Suprapubic skin (tissue), 4 donors: ENCODE data around the gene RELN. TPM values are rescaled to one million over a fixed set of nuclear protein-coding genes. Genes with fewer than 3 reads are reported as not detected.

Experiments used
- DNase-seq, 2 donors: peaks; one replicate each; pipeline ENCODE4 v3.0.0-alpha.2; 2019; ENCODE audit warnings: low spot score in 2 of 2
- H3K27ac ChIP-seq: fragments of 200-600 bp; sonication (generic); one replicate; pipeline ENCODE4 v1.5.1; 2019
- H3K27me3 ChIP-seq: fragments of 200-600 bp; sonication (generic); one replicate; pipeline ENCODE4 v1.5.1; 2019
- H3K36me3 ChIP-seq: fragments of 200-600 bp; sonication (generic); one replicate; pipeline ENCODE4 v1.5.1; 2019
- H3K4me1 ChIP-seq: fragments of 200-600 bp; sonication (generic); one replicate; pipeline ENCODE4 v1.5.1; 2019
- H3K4me3 ChIP-seq: fragments of 200-600 bp; sonication (generic); one replicate; pipeline ENCODE4 v1.5.1; 2019; ENCODE audit warnings: mild to moderate bottlenecking
- H3K9me3 ChIP-seq: fragments of 200-600 bp; sonication (generic); one replicate; pipeline ENCODE4 v1.5.1; 2019
- CTCF ChIP-seq, 2 donors: fragments of 200-600 bp in 1 of 2; fragments of 450-650 bp in 1 of 2; sonication (generic) in 1 of 2; IDR thresholded peaks; one replicate each; pipeline ENCODE4 v1.5.1; 2016 to 2019; ENCODE audit warnings: antibody characterized with exemption in 2 of 2, mild to moderate bottlenecking in 1 of 2, moderate library complexity in 1 of 2
- EP300 ChIP-seq: sonication (generic); formaldehyde crosslinking; IDR thresholded peaks from one replicate; pipeline ENCODE4 v1.6.1; 2017; ENCODE audit warnings: antibody characterized with exemption
- POLR2A ChIP-seq, 2 donors: fragments of 450-650 bp; IDR thresholded peaks; one replicate each; pipeline ENCODE4 v1.6.1; 2017; ENCODE audit warnings: antibody characterized with exemption in 2 of 2, mild to moderate bottlenecking in 2 of 2, moderate library complexity in 2 of 2
- POLR2AphosphoS5 ChIP-seq, 3 donors: sonication (generic); formaldehyde crosslinking; IDR thresholded peaks; one replicate each; pipeline ENCODE4 v1.6.1; 2017; ENCODE audit warnings: antibody characterized with exemption in 3 of 3
- WGBS: methylation state at CpG from one replicate; pipeline ENCODE4 v1.1.5; 2018; 5-methylcytosine and 5-hydroxymethylcytosine counted together
- total RNA-seq, 4 donors: library from RNA; depleted of rRNA; stranded (reverse); fragments of >200 nt; gene quantifications; one replicate each; pipeline ENCODE4 v1.1.0, GENCODE V29; 2016

Gene RELN
- total RNA-seq, 4 donors from 2014 or later: 0.72 to 1.8 (median 1.3) TPM

DNA sequence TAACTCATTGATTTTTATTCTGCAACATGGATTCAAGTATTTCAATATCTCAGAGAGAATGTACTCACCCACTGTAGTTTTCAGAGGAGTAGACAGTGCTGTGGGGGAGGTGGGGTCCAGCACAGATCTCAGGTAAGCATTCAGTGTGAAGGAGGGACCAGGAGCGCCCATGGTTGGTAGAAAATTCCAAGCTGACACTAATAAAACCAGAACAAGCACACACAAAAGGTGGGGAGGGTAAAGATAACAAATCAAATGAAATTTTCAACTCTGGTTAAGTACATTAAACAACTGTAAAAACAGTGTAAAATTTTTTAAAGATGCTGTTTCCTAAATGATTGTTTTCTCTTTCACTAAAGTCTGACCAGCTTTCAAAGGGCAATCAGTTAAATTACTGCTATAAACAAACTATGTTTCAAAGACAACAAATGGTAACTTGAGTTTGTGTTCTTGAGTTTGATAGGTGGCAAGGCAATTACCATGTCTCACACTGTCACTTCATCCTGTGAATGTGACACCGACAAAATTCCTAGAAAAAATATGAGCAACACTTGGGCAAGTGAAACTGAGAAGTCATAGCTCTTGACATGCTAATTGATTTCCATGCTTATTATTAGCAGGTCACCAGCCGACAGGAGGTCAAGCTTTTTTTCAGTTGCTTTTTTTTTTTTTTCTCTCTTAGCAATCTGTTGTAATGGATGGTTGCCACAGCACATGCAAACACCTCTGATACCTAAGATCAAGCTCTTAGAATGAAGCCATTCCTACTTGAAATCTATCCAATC lies 337.7 kb downstream of the RELN start:
- H3K36me3 ChIP-seq: no peaks in the 10 kb centered on the region
- 27% methylated on average over 3 of the region's 3 CpGs for WGBS
- H3K4me1 ChIP-seq: no peaks in the 10 kb centered on the region
- no peak overlapping the region for H3K27ac ChIP-seq
- no peak for DNase-seq
- H3K27me3 ChIP-seq: no peaks in the 10 kb centered on the region
- TF ChIP-seq CTCF (IDR thresholded peaks at IDR 0.05) (no peak), POLR2AphosphoS5 (IDR thresholded peaks at IDR 0.05) (no peak), POLR2A (IDR thresholded peaks at IDR 0.05) (no peak), EP300 (no peak)
- peaks cover 20% of the 10 kb centered on the region for H3K9me3 ChIP-seq
- H3K4me3 ChIP-seq: no peak overlapping the region

DNA sequence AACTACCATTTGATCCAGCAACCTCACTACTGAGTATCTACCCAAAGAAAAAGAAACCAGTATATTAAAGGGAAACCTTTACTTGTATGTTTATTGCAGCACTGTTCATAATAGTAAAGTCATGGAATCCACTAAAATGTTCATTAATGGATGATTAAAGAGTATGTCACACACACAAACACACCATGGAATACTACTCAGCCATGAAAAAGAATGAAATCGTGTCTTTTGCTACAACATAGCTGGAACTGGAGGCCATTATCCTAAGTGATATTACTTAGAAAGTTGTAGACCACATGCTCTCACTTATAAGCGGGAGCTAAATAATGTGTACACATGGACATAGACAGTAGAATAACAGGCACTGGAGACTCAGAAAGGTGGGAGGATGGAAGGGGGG lies 340.4 kb downstream of the RELN start:
- WGBS: 100% methylated on average over 2 of the region's 2 CpGs
- peaks cover 20% of the 10 kb centered on the region for H3K9me3 ChIP-seq
- H3K27ac ChIP-seq: no peak overlapping the region
- no peaks in the 10 kb centered on the region for H3K36me3 ChIP-seq
- no peaks in the 10 kb centered on the region for H3K27me3 ChIP-seq
- H3K4me1 ChIP-seq: no peaks in the 10 kb centered on the region
- no peak overlapping the region for H3K4me3 ChIP-seq
- no peak for DNase-seq
- no peak for TF ChIP-seq POLR2A (IDR thresholded peaks at IDR 0.05)
- no peak for TF ChIP-seq CTCF (IDR thresholded peaks at IDR 0.05)
- TF ChIP-seq POLR2AphosphoS5 (IDR thresholded peaks at IDR 0.05): no peak
- TF ChIP-seq EP300: no peak

DNA sequence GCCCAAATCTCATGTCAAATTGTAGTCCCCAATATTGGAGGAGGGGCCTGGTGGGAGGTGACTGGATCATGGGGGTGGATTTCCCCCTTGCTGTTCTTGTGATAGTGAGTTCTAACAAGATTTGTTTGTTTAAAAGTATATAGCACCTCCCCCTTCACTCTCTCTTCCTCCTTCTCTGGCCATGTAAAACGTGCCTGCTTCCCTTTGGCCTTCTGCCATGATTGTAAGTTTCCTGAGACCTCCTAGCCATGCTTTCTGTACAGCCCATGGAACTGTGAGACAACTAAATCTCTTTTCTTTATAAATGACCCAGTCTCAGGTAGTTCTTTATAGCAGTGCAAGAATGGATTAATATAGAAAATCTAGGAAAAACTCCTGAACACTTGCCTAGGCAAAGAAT lies 341.3 kb downstream of the RELN start:
- Histone ChIP-seq H3K4me1 (no peaks in the 10 kb centered on the region), H3K9me3 (peaks cover 20% of the 10 kb centered on the region), H3K27ac (no peak overlapping the region), H3K27me3 (no peaks in the 10 kb centered on the region), H3K36me3 (no peaks in the 10 kb centered on the region), H3K4me3 (no peak overlapping the region)
- no peak for DNase-seq
- TF ChIP-seq POLR2AphosphoS5 (IDR thresholded peaks at IDR 0.05) (no peak), EP300 (no peak), POLR2A (IDR thresholded peaks at IDR 0.05) (no peak), CTCF (IDR thresholded peaks at IDR 0.05) (no peak)
- WGBS: 18% methylated on average over 1 of the region's 1 CpG

GRCh38 chr7:103644319-103644718 lies 345.1 kb downstream of the RELN start:
- Histone ChIP-seq H3K9me3 (peaks cover 20% of the 10 kb centered on the region), H3K27me3 (no peaks in the 10 kb centered on the region), H3K27ac (no peak overlapping the region), H3K4me1 (no peaks in the 10 kb centered on the region), H3K36me3 (no peaks in the 10 kb centered on the region), H3K4me3 (no peak overlapping the region)
- WGBS: 86% methylated on average over 2 of the region's 2 CpGs
- DNase-seq: no peak
- TF ChIP-seq POLR2A (IDR thresholded peaks at IDR 0.05): no peak
- TF ChIP-seq POLR2AphosphoS5 (IDR thresholded peaks at IDR 0.05): no peak
- no peak for TF ChIP-seq EP300

GRCh38 chr7:103640031-103640779 lies 349.3 kb downstream of the RELN start:
- H3K4me3 ChIP-seq: no peak overlapping the region
- no peak overlapping the region for H3K27ac ChIP-seq
- H3K27me3 ChIP-seq: no peaks in the 10 kb centered on the region
- H3K9me3 ChIP-seq: no peaks in the 10 kb centered on the region
- no peak for DNase-seq
- 78% methylated on average over 5 of the region's 5 CpGs for WGBS
- TF ChIP-seq CTCF (IDR thresholded peaks at IDR 0.05): no peak
- no peak for TF ChIP-seq POLR2AphosphoS5 (IDR thresholded peaks at IDR 0.05)
- no peak for TF ChIP-seq POLR2A (IDR thresholded peaks at IDR 0.05)
- no peak for TF ChIP-seq EP300
- no peaks in the 10 kb centered on the region for H3K4me1 ChIP-seq
- no peaks in the 10 kb centered on the region for H3K36me3 ChIP-seq
